ENCODE data around the gene DRG2. TPM values are rescaled to one million over a fixed set of nuclear protein-coding genes. Genes with fewer than 3 reads are reported as not detected.

The DRG2 gene
- total and polyA plus RNA-seq, 10 donors, result 38.1 to 69.1 (median 49.4) TPM

DNA sequence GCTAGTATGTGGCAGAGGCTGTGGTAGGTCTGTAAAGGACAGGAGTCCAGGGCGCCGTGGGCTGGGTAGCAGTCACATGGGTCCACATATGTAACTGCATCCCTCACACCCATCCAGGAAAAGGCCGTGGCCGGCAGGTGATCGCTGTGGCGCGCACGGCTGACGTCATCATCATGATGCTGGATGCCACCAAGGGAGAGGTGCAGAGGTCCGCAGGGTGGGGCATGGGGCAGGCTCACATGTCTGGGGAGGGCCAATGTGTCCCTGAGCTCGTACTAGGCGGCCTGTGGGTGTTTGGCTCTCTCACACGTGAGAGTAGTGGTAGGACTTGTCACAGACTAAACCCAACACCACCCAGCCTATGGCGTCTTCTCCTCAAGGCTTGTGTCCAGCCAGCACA lies 11.8 kb downstream of the DRG2 start:
- Histone ChIP-seq H3K27ac (no peak overlapping the region), H3K4me3 (no peak overlapping the region), H3K27me3 (replicated peaks in 1 of 7) (no peaks in the 10 kb centered on the region), H3K36me3 (peaks cover 0 to 97% (median 80%) of the 10 kb centered on the region in 6 donors), H3K9me3 (no peaks in the 10 kb centered on the region), H3K4me1 (peaks cover 0 to 19% (median 9%) of the 10 kb centered on the region in 6 donors)
- DNase-seq, result no peak
- WGBS, 5 donors, result 87 to 95% (median 92%) methylated on average over 14 of the region's 14 CpGs
- no peak for TF ChIP-seq POLR2AphosphoS5 (IDR thresholded peaks at IDR 0.05)
- no peak for TF ChIP-seq POLR2A (IDR thresholded peaks at IDR 0.05)
- TF ChIP-seq, protein P1, sequence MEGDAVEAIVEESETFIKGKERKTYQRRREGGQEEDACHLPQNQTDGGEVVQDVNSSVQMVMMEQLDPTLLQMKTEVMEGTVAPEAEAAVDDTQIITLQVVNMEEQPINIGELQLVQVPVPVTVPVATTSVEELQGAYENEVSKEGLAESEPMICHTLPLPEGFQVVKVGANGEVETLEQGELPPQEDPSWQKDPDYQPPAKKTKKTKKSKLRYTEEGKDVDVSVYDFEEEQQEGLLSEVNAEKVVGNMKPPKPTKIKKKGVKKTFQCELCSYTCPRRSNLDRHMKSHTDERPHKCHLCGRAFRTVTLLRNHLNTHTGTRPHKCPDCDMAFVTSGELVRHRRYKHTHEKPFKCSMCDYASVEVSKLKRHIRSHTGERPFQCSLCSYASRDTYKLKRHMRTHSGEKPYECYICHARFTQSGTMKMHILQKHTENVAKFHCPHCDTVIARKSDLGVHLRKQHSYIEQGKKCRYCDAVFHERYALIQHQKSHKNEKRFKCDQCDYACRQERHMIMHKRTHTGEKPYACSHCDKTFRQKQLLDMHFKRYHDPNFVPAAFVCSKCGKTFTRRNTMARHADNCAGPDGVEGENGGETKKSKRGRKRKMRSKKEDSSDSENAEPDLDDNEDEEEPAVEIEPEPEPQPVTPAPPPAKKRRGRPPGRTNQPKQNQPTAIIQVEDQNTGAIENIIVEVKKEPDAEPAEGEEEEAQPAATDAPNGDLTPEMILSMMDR (IDR thresholded peaks at IDR 0.05 in 8 of 11, conservative IDR thresholded peaks at IDR 0.05 in 3 of 11), result no peak
- intact Hi-C loops (cut with DNase I; ENCODE audit: low total_unique reads), result no loop called here

DNA sequence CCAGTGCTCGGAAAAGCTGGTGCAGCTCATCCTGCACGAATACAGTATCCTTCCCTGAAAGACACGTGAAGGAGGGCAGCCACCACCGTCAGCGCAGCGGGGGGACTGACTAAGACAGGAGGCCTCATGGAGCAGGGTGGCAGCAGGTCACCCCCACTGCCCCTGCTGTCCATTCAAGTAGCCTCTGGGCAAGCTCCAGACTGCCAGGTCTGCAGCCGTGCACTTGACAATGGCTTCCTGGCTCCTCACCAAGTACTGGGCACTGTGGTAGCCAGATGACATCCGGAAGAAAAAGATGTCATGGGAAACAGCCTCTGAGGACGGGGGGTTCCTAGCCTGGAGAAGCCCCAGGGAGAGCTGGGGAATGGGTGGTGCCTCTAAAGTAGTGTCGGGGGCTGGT lies 12.9 kb downstream of the DRG2 start:
- Histone ChIP-seq H3K36me3 (peaks cover 0 to 97% (median 75%) of the 10 kb centered on the region in 6 donors), H3K9me3 (no peaks in the 10 kb centered on the region)
- 89 to 93% (median 91%) methylated on average over 9 to 10 of the region's 10 CpGs for WGBS, 5 donors

DNA sequence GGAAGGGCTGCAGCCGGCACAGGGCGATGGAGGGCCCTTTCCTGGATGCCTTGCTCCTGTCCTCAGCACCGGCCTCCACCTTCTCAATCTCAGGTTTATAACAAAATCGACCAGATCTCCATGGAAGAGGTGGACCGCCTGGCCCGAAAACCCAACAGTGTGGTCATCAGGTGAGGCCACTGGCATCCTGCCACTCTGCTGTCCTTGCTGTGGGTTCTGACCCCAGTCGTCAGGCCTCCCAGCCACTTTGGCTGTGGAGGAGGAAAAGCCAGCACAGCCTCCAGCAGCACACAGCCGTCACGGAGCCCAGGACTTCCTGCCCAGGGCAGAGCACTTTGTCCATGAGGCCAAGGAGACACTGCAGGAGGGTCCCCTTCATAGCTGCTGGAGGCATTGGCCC lies 14.1 kb downstream of the DRG2 start:
- peaks cover 0 to 97% (median 71%) of the 10 kb centered on the region in 6 donors for H3K36me3 ChIP-seq
- peaks cover 0 to 19% (median 9%) of the 10 kb centered on the region in 6 donors for H3K4me1 ChIP-seq
- intact Hi-C loops (cut with DNase I; ENCODE audit: low total_unique reads), result no loop called here
- no peaks in the 10 kb centered on the region for H3K9me3 ChIP-seq
- H3K27me3 ChIP-seq (replicated peaks in 1 of 7), result no peaks in the 10 kb centered on the region
- no peak overlapping the region for H3K4me3 ChIP-seq
- TF ChIP-seq POLR2A (IDR thresholded peaks at IDR 0.05) (no peak), POLR2AphosphoS5 (IDR thresholded peaks at IDR 0.05) (peak in 1 of 3 donors; percentile 49)
- TF ChIP-seq, protein P1 (IDR thresholded peaks at IDR 0.05 in 8 of 11, conservative IDR thresholded peaks at IDR 0.05 in 3 of 11), result no peak
- peak overlapping the region in 1 of 8 donors; percentile 27 for H3K27ac ChIP-seq
- DNase-seq, result no peak
- 66 to 86% (median 80%) methylated on average over 6 to 9 of the region's 9 CpGs for WGBS, 5 donors

More for the DNA sequence above, 12.9 kb downstream of the DRG2 start:
- H3K27ac ChIP-seq, result no peak overlapping the region
- no peaks in the 10 kb centered on the region for H3K27me3 ChIP-seq (replicated peaks in 1 of 7)
- TF ChIP-seq, protein P1 (IDR thresholded peaks at IDR 0.05 in 8 of 11, conservative IDR thresholded peaks at IDR 0.05 in 3 of 11), result no peak
- TF ChIP-seq POLR2AphosphoS5 (IDR thresholded peaks at IDR 0.05) (no peak), POLR2A (IDR thresholded peaks at IDR 0.05) (no peak)
- H3K4me3 ChIP-seq, result no peak overlapping the region
- H3K4me1 ChIP-seq, result peaks cover 0 to 19% (median 9%) of the 10 kb centered on the region in 6 donors
- intact Hi-C loops (cut with DNase I; ENCODE audit: low total_unique reads), result no loop called here
- DNase-seq, result no peak

DNA sequence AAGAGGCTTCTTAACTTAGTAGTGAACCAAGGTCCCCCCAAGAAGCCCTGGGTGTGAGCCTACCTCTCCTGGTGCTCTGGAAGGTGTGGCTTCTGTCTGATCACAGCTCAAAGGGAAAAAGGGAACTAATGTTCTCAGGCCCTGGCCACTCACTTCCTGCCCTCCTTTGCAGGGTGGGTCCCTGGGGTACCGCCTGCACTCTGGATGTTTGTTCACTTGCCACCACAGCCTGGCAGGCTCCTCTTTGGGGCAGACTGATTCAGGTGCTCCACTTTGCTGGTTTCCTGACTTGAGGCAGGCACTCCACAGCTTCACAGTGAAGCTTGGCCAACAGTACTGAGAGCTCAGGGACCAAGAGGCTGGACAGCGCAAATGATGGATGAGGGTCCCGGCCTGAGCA lies 14.9 kb downstream of the DRG2 start:
- Histone ChIP-seq H3K27me3 (replicated peaks in 1 of 7) (no peaks in the 10 kb centered on the region), H3K9me3 (no peaks in the 10 kb centered on the region), H3K36me3 (peaks cover 0 to 97% (median 67%) of the 10 kb centered on the region in 6 donors), H3K4me1 (peaks cover 0 to 19% (median 9%) of the 10 kb centered on the region in 6 donors), H3K4me3 (no peak overlapping the region), H3K27ac (peak overlapping the region in 3 of 8 donors; percentile 8 to 62 (median 33))
- TF ChIP-seq, protein P1 (IDR thresholded peaks at IDR 0.05 in 8 of 11, conservative IDR thresholded peaks at IDR 0.05 in 3 of 11), result no peak
- TF ChIP-seq POLR2AphosphoS5 (IDR thresholded peaks at IDR 0.05), result peak in 2 of 3 donors; percentile 35 to 62
- DNase-seq, result no peak
- 38 to 66% (median 60%) methylated on average over 1 to 3 of the region's 3 CpGs; no CpG with 5 or more reads in 1 of the 5 donors for WGBS, 5 donors
- intact Hi-C loops (cut with DNase I; ENCODE audit: low total_unique reads), result no loop called here

Measured in spleen (tissue), 11 donors.